RWPE2 (cell line): ENCODE data around the gene FGF19.
A peak's percentile ranks its signal among the peaks of the same experiment; 100 is the strongest.

Source experiments
- ATAC-seq: fragments of 200-7000 bp; cut with Tn5 transposase; 3 replicates; pipeline ENCODE4 v1.9.1; 2021; ENCODE audit warnings: low read depth
- DNase-seq: peaks from one replicate; pipeline ENCODE4 v3.0.0-alpha.2; 2020; ENCODE audit warnings: low spot score
- H3K27ac ChIP-seq: fragments of 450-650 bp; 2 replicates; pipeline ENCODE4 v1.5.1; 2017; ENCODE audit warnings: mild to moderate bottlenecking; ENCODE audit not compliant: poor library complexity, severe bottlenecking
- H3K27me3 ChIP-seq: fragments of 250-450 bp; sonication (Bioruptor Pico); 2 replicates; pipeline ENCODE4 v1.5.1; 2021; ENCODE audit warnings: mild to moderate bottlenecking, moderate library complexity; ENCODE audit not compliant: insufficient read depth, poor library complexity, severe bottlenecking
- H3K36me3 ChIP-seq: fragments of 250-450 bp; sonication (Bioruptor Pico); 2 replicates; pipeline ENCODE4 v1.5.1; 2020; ENCODE audit warnings: low read depth, mild to moderate bottlenecking, moderate library complexity
- H3K4me1 ChIP-seq: fragments of 250-450 bp; sonication (Bioruptor Pico); 2 replicates; pipeline ENCODE4 v1.5.1; 2021; ENCODE audit warnings: mild to moderate bottlenecking, moderate library complexity; ENCODE audit not compliant: insufficient read depth, poor library complexity, severe bottlenecking
- H3K4me3 ChIP-seq: fragments of 250-450 bp; sonication (Bioruptor Pico); 2 replicates; pipeline ENCODE4 v1.5.1; 2021; ENCODE audit warnings: mild to moderate bottlenecking, moderate library complexity; ENCODE audit not compliant: severe bottlenecking
- H3K9me3 ChIP-seq: fragments of 250-450 bp; sonication (Bioruptor Pico); 2 replicates; pipeline ENCODE4 v1.5.1; 2021; ENCODE audit warnings: mild to moderate bottlenecking, moderate library complexity; ENCODE audit not compliant: severe bottlenecking
- TF ChIP-seq, protein P1 (sequence below): fragments of 450-650 bp; IDR thresholded peaks from one replicate; pipeline ENCODE4 v1.5.1; 2017; ENCODE audit warnings: mild to moderate bottlenecking, moderate library complexity; ENCODE audit not compliant: poor library complexity, severe bottlenecking

Gene FGF19

GRCh38 chr11:69708736-69709401 is 5.0 kb upstream of the FGF19 start:
- no peak overlapping the region for H3K4me3 ChIP-seq
- H3K27me3 ChIP-seq = peaks cover 11% of the 10 kb centered on the region
- H3K36me3 ChIP-seq = no peaks in the 10 kb centered on the region
- ATAC-seq (no peak), DNase-seq (no peak)
- TF ChIP-seq, protein P1, sequence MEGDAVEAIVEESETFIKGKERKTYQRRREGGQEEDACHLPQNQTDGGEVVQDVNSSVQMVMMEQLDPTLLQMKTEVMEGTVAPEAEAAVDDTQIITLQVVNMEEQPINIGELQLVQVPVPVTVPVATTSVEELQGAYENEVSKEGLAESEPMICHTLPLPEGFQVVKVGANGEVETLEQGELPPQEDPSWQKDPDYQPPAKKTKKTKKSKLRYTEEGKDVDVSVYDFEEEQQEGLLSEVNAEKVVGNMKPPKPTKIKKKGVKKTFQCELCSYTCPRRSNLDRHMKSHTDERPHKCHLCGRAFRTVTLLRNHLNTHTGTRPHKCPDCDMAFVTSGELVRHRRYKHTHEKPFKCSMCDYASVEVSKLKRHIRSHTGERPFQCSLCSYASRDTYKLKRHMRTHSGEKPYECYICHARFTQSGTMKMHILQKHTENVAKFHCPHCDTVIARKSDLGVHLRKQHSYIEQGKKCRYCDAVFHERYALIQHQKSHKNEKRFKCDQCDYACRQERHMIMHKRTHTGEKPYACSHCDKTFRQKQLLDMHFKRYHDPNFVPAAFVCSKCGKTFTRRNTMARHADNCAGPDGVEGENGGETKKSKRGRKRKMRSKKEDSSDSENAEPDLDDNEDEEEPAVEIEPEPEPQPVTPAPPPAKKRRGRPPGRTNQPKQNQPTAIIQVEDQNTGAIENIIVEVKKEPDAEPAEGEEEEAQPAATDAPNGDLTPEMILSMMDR = no peak
- H3K9me3 ChIP-seq = no peaks in the 10 kb centered on the region
- H3K4me1 ChIP-seq = peaks cover 8% of the 10 kb centered on the region
- H3K27ac ChIP-seq = no peak overlapping the region

DNA sequence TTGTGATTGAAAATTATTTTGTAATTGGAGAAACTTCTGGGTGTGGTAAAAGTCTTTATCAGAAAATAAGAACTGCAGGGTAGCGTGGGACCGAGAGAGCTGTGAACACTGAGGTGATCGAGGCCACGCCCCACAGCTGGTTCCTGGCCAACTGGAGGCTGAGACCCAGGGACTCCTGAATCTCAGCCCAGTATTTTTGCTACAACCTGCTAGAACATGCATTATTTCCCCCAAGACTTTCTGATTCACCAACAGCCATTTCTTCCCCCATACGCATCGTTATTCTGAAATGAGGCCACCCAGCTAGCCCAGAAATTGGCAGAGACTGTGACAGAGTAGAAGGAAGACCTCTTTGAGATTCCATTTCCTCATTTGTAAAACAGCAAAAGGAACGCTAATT is 3.4 kb upstream of the FGF19 start:
- no peak overlapping the region for H3K4me3 ChIP-seq
- peaks cover 8% of the 10 kb centered on the region for H3K4me1 ChIP-seq
- DNase-seq = no peak
- peak overlapping the region; percentile 11 for H3K27ac ChIP-seq
- H3K36me3 ChIP-seq = no peaks in the 10 kb centered on the region
- H3K9me3 ChIP-seq = no peaks in the 10 kb centered on the region
- peak; percentile 81 for ATAC-seq
- TF ChIP-seq, protein P1 = no peak
- H3K27me3 ChIP-seq = peaks cover 27% of the 10 kb centered on the region

DNA sequence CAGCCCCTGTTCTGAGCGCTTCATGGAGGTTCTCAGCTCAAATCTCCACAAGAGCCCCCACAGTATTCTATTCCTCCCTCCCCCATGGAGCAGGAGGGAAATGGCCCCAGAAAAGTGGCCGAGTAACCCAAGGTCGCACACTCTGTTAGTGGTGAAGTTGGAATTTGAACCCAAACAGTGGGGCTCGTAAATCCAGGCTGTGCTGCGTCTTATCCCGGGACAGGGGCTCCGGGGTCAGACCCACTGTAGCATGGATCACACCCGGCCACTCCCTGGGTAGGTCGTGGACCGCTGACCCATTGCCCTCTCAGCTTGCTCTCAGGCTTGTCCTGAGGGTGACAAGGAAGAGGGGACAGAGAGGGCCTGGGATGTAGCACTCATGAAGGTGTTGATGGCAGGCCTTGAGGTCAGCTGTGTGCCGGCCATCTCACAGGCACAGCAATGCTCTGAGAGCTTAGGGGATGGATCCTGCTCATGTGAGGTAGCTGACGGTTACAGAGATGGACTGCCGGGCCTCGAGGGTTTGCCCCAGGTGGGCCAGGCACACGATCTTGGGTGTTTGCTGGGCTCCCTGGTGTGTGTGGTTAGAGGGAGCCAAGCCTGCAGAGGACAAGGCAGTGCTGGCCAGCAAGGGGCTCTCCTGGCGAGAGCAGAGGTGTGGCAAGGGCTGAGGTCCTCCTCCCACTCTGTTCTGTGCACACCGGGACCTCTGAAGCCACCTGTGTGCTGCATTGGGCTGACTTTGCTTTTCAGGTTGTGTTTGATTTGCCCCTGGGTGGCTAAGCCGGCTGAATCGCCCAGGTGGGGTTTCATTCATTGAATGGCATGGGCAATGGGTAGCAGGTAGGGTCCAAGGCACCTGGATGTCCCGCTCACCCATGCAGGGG is 2.3 kb upstream of the FGF19 start:
- no peak for ATAC-seq
- Histone ChIP-seq H3K4me3 (no peak overlapping the region), H3K27ac (no peak overlapping the region), H3K36me3 (no peaks in the 10 kb centered on the region), H3K27me3 (peaks cover 30% of the 10 kb centered on the region), H3K9me3 (no peaks in the 10 kb centered on the region), H3K4me1 (peaks cover 8% of the 10 kb centered on the region)
- TF ChIP-seq, protein P1 = no peak
- DNase-seq = no peak

DNA sequence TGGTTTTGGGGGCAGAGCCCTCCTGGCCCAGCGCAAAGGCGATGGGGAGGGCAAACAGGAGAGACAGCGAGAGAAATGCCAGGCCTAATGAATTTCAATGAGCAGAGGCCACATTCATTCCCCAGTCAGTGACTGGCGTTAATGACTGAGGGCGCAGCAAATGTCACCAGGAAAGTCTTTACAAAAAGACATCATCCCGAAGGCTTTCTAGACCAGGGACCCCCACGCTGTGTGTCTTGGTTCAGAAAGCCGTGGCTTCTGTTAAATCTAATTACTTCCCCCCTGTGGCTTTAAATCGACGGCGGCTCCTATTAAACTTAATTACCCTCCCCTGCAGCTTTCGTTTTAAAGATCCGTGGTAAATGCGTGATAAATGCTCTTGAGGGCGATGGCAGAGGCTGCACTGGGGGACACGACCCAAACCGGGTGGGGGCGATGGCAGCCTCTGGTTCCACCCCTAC is 1.6 kb upstream of the FGF19 start:
- TF ChIP-seq, protein P1 = no peak
- no peaks in the 10 kb centered on the region for H3K36me3 ChIP-seq
- H3K27me3 ChIP-seq = peaks cover 30% of the 10 kb centered on the region
- H3K27ac ChIP-seq = no peak overlapping the region
- H3K9me3 ChIP-seq = no peaks in the 10 kb centered on the region
- DNase-seq (no peak), ATAC-seq (no peak)
- H3K4me3 ChIP-seq = no peak overlapping the region
- H3K4me1 ChIP-seq = peaks cover 8% of the 10 kb centered on the region
